PC-9 (cell line): ENCODE results near the gene ADCY4. TPM values are rescaled to one million over a fixed set of nuclear protein-coding genes. Genes with fewer than 3 reads are reported as not detected.

Experiments
- BruUV-seq: library from RNA; stranded (reverse); fragments of 400-500 nt; replicated peaks from 2 replicates; lab custom pipeline; 2021; lab: Mats Ljungman, UMichigan
- CTCF ChIA-PET: fragments of 300-600 bp; sonication (Branson Sonifier 250); formaldehyde crosslinking; loops from one replicate; lab custom pipeline; 2022; ENCODE audit warnings: antibody characterized with exemption; lab: Charles Lee
- POLR2A ChIA-PET: fragments of 300-600 bp; sonication (Branson Sonifier 250); formaldehyde crosslinking; loops from one replicate; lab custom pipeline; 2022; ENCODE audit warnings: antibody characterized with exemption; ENCODE audit not compliant: unreplicated experiment; lab: Charles Lee
- DNase-seq, 2 experiments: peaks; one replicate each; pipeline versions ENCODE4 v3.0.0 to v3.0.0-alpha.2; 2015 to 2022; ENCODE audit warnings: mixed read lengths in 1 of 2
- H2AFZ ChIP-seq: fragments of 200-600 bp; sonication (generic); 2 replicates; pipeline ENCODE4 v1.8.1; 2017; ENCODE audit warnings: antibody characterized with exemption
- H3F3A ChIP-seq: fragments of 200-600 bp; sonication (generic); 2 replicates; pipeline ENCODE4 v1.8.1; 2017; ENCODE audit warnings: antibody characterized with exemption, mild to moderate bottlenecking, low read depth; ENCODE audit not compliant: insufficient read depth
- H3K27ac ChIP-seq: fragments of 200-600 bp; sonication (generic); 2 replicates; pipeline ENCODE4 v1.6.1; 2016; ENCODE audit warnings: mixed run types
- H3K27me3 ChIP-seq: fragments of 200-600 bp; sonication (generic); 2 replicates; pipeline ENCODE4 v1.6.1; 2016; ENCODE audit warnings: low read depth, mixed run types; ENCODE audit not compliant: insufficient read depth
- H3K36me3 ChIP-seq: fragments of 200-600 bp; sonication (generic); 2 replicates; pipeline ENCODE4 v1.6.1; 2016; ENCODE audit warnings: low read depth, mixed run types
- H3K4me1 ChIP-seq: fragments of 200-600 bp; sonication (generic); replicated peaks from 2 replicates; pipeline ENCODE4 v1.6.1; 2016; ENCODE audit warnings: mixed run types; ENCODE audit not compliant: insufficient read depth
- H3K4me2 ChIP-seq: fragments of 200-600 bp; sonication (generic); 2 replicates; pipeline ENCODE4 v1.6.1; 2017; ENCODE audit warnings: mixed run types
- H3K4me3 ChIP-seq: fragments of 200-600 bp; sonication (generic); 2 replicates; pipeline ENCODE4 v1.6.1; 2016; ENCODE audit warnings: mixed run types
- H3K79me2 ChIP-seq: fragments of 200-600 bp; sonication (generic); 2 replicates; pipeline ENCODE4 v1.6.1; 2017; ENCODE audit warnings: low read depth, mixed run types
- H3K9me2 ChIP-seq: fragments of 200-600 bp; sonication (generic); 2 replicates; pipeline ENCODE4 v1.8.1; 2017; ENCODE audit warnings: mild to moderate bottlenecking; ENCODE audit not compliant: insufficient read depth
- H3K9me3 ChIP-seq: fragments of 200-600 bp; sonication (generic); 2 replicates; pipeline ENCODE4 v1.8.1; 2016; ENCODE audit warnings: low read depth; ENCODE audit not compliant: insufficient read depth
- H4K20me1 ChIP-seq: fragments of 200-600 bp; sonication (generic); 2 replicates; pipeline ENCODE4 v1.8.1; 2017; ENCODE audit not compliant: insufficient read depth
- CTCF ChIP-seq: fragments of 200-600 bp; sonication (generic); conservative IDR thresholded peaks from 2 replicates; pipeline ENCODE4 v1.6.1; 2017; ENCODE audit warnings: mixed run types, antibody characterized with exemption, mild to moderate bottlenecking, moderate library complexity
- EZH2 ChIP-seq: fragments of 200-600 bp; sonication (generic); IDR thresholded peaks from 2 replicates; pipeline ENCODE4 v1.8.0; 2017; ENCODE audit warnings: antibody characterized with exemption, low read depth
- intact Hi-C: fragments of 100-400 bp; cut with micrococcal nuclease; formaldehyde crosslinking; loops from one replicate; pipeline ENCODE4 v1.10.0; 2022; ENCODE audit not compliant: unreplicated experiment
- total RNA-seq: library from RNA; stranded (reverse); gene quantifications from 2 replicates; pipeline ENCODE4 v1.2.3, GENCODE V29; 2021

Gene ADCY4
- total RNA-seq, 1 experiment from 2014 or later = 1.8 TPM

GRCh38 chr14:24366413-24366720 lies 31.5 kb upstream of the ADCY4 start:
- Histone ChIP-seq H3K79me2 (no peaks in the 10 kb centered on the region), H3K36me3 (no peaks in the 10 kb centered on the region), H3K4me3 (peak overlapping the region; percentile 66), H3K9me3 (no peaks in the 10 kb centered on the region), H4K20me1 (no peaks in the 10 kb centered on the region), H3K27me3 (no peaks in the 10 kb centered on the region), H3K4me2 (peak overlapping the region; percentile 97), H3K4me1 (peaks cover 7% of the 10 kb centered on the region), H3K9me2 (no peaks in the 10 kb centered on the region), H3F3A (peaks cover 10% of the 10 kb centered on the region; the same call in 1 of the 2 replicates), H3K27ac (peak overlapping the region; percentile 68; the same call in 1 of the 2 replicates), H2AFZ (peak overlapping the region; percentile 88)
- no peak for DNase-seq
- TF ChIP-seq CTCF (no peak), EZH2 (no peak)
- CTCF ChIA-PET = interaction anchor here (0.6 to 1.2 kb wide), 10 partner anchors 9 to 633 kb away, joined by 3 to 14 read pairs (median 4); partner anchors contain the start of gene NYNRIN
- POLR2A ChIA-PET = interaction anchor here (0.6 to 1.6 kb wide), 9 partner anchors 11 to 219 kb away, joined by 3 to 26 read pairs (median 10); partner anchors contain the start of genes CIDEB, NOP9 and TINF2
- TSS peak; percentile 75 for BruUV-seq
- intact Hi-C loops = no loop called here

- BruUV-seq = no TSS peak
- no peak for TF ChIP-seq EZH2
- TF ChIP-seq CTCF = peak; percentile 67
- Histone ChIP-seq H3K4me2 (peak overlapping the region; percentile 97), H3K36me3 (no peaks in the 10 kb centered on the region), H3K27ac (peak overlapping the region; percentile 68), H3K4me3 (peak overlapping the region; percentile 66), H3F3A (peaks cover 10% of the 10 kb centered on the region; the same call in 1 of the 2 replicates), H3K9me2 (no peaks in the 10 kb centered on the region), H3K79me2 (no peaks in the 10 kb centered on the region), H3K4me1 (peaks cover 7% of the 10 kb centered on the region), H2AFZ (peak overlapping the region; percentile 88), H3K27me3 (no peaks in the 10 kb centered on the region), H3K9me3 (no peaks in the 10 kb centered on the region), H4K20me1 (no peaks in the 10 kb centered on the region)
- POLR2A ChIA-PET = interaction anchor here (0.5 to 1.6 kb wide), 10 partner anchors 12 to 272 kb away, joined by 3 to 26 read pairs (median 8); partner anchors contain the start of genes CIDEB and NOP9
- CTCF ChIA-PET = interaction anchor here (0.6 to 1.2 kb wide), 9 partner anchors 8 to 634 kb away, joined by 3 to 14 read pairs (median 5); partner anchors contain the start of gene NYNRIN
- peak; percentile 70 to 83 for DNase-seq
- intact Hi-C loops = loop anchor here (1.0 kb wide), 2 partner anchors 46 to 65 kb away; no protein-coding TSS in a partner anchor
Observed at GRCh38 chr14:24365600-24366412, 30.9 kb upstream of the ADCY4 start.

DNA sequence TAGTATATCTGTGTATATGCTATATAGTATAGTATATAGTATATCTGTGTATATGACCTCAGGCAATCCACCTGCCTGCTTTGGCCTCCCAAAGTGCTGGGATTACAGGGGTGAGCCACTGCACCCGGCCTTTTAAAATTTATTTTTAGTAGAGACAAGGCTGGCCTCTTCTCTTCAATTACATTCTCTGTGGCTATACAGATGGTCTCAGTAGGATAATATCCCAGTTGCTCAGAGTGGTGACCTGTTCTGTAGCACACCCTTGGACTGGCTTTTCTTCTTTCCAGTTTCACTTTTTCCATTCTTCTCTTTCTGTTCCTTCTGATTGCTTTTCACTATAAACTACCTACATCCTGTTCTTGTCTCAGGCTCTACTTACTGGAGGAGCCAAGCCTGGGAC lies 30.0 kb upstream of the ADCY4 start:
- H3K4me2 ChIP-seq = peak overlapping the region; percentile 97
- POLR2A ChIA-PET = no interaction called here
- CTCF ChIA-PET = interaction anchor here (1.0 kb wide), 1 partner anchor 67 kb away, joined by 4 read pairs; no protein-coding TSS in a partner anchor
- H3K4me3 ChIP-seq = no peak overlapping the region
- no peaks in the 10 kb centered on the region for H4K20me1 ChIP-seq
- no peaks in the 10 kb centered on the region for H3K36me3 ChIP-seq
- no peaks in the 10 kb centered on the region for H3K9me2 ChIP-seq
- intact Hi-C loops = loop anchor here (1.0 kb wide), 2 partner anchors 47 to 66 kb away; no protein-coding TSS in a partner anchor
- TF ChIP-seq EZH2 = no peak
- no peak for TF ChIP-seq CTCF
- no peaks in the 10 kb centered on the region for H3K9me3 ChIP-seq
- peaks cover 10% of the 10 kb centered on the region; the same call in 1 of the 2 replicates for H3F3A ChIP-seq
- H3K4me1 ChIP-seq = peaks cover 7% of the 10 kb centered on the region
- no peaks in the 10 kb centered on the region for H3K27me3 ChIP-seq
- BruUV-seq = no TSS peak
- H3K79me2 ChIP-seq = no peaks in the 10 kb centered on the region
- no peak overlapping the region for H3K27ac ChIP-seq
- no peak overlapping the region for H2AFZ ChIP-seq
- DNase-seq = no peak
